Fibroblast of upper back skin (primary cell): ENCODE data around the gene LDLRAD4.

Experiments used
- DNase-seq: peaks from one replicate; pipeline ENCODE4 v3.0.0-alpha.2; 2013

Gene LDLRAD4

DNA sequence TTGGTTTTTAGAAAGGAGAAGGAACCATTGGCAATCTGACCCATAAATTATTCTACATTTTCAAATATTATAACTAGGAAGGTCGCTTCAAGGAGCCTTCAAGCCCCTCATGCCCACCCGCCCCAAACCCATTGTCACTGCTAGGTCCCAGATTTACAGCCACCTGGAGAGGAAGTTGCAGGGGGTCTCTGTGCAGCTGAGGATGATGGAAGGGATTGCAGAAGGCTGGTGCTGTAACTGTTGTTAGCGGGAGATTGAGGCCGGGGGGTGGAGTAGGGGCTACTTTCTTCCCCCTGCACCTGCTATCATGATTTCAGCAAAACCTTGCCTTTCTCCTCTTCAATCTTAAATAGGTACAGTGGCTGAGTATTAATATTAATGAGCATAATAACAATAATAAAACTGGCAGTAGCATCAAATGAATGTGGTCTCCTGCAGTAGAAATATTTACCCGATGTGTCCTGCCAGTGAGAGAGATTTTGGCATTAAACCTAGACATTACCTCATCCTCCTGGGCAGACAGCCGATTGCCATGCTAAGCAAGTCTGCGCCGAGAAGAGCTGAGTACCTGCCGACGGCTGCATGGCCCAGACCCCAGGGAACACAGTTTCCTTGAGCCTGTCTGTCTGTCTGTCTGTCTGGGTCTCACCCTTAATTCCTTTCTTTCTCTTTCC, 282.4 kb downstream of the LDLRAD4 start:
- peak; percentile 86 for DNase-seq

- no peak for DNase-seq
These were observed 283.0 kb downstream of the LDLRAD4 start for GRCh38 chr18:13501543-13501887.

DNA sequence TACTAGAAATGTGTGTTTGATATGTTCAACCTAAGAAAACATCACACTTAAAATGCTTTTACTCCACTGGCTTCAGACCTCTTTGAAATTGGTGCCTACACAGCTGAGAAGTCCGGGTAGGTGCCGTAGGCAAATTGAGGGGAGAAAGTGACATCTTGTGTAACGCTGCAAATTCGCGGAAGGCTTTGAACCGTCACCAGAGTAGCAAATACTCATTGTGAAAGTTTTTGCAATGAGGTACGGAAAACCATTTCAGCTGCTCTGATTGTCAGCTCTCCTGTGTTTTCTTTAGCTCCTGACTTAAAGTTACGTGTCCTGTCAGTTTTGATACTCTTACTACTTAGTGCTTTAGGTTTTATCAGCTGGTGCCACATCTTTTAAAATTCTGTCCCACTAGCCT, 283.3 kb downstream of the LDLRAD4 start:
- DNase-seq = no peak

GRCh38 chr18:13502585-13502984, 284.0 kb downstream of the LDLRAD4 start:
- no peak for DNase-seq

- no peak for DNase-seq
These were observed 285.3 kb downstream of the LDLRAD4 start for GRCh38 chr18:13503836-13504235.

DNA sequence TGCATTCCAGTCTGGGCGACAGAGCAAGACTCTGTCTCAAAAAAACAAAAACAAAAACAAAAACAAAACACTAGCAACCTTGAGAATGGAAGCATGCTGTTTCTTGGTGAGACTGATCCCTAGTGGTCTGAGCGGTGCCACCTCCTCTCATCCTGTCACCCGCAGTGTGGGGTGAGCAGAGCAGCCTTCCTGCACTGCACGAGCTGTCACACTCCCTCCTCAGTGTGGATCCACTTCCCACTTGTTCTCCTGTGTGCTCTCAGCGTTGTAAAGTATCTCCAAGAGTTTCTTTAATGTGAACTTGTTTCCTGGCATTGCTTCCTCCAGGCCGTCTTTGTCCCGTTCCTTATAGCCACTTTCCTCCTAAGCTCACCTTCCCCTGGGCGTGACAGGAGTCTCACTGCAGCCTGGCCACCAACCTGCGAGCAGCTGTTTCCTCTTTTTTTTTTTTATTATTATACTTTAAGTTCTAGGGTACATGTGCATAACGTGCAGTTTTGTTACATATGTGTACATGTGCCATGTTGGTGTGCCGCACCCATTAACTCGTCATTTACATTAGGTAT, 287.3 kb downstream of the LDLRAD4 start:
- no peak for DNase-seq

DNA sequence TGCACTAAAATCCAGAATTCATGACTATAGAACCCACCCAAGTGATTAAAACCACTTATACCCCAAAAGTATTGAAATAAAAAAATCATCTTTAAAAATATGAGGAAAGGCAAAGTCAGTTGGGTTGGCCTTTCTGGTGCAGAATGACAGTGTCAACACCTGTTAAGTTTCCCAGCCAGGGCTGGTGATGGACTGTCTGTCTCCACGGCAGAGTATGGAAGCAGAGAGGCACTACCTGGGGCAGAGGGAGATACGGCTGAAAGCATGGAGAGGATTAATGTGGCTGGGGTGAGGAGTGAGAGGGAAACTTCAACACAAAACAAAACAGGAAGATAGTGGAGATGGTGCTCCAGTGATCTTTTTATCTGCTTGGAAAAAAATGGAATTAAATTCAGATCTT, 292.0 kb downstream of the LDLRAD4 start:
- no peak for DNase-seq

DNA sequence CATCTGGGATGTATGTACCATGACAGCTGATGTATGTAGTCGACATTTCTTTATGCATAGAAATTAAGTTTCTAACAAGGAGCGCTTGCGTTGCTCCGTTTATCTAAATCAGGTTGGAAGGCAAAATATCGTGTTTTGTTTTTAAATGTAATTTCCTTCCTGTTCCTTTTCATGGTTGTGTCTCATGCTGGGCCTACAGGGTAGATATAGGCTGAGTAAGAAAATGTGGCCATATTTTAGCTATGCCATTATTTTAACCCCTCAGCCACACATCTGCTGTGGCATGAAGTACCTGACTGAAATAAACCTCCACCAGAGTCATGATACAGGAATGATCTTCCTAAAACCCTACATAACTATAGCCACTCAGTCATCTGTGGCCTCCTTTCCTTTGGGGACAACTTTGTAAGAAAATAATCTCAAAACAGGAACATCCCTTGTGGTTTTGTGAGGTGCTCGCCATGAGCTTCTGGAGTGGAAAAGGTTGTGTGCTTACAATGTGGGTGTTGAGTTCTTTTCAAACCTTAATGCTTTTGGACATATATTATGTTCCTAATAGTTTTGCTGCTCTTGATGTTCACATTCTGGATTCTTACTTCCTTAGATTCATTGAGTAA, 293.5 kb downstream of the LDLRAD4 start:
- no peak for DNase-seq

DNA sequence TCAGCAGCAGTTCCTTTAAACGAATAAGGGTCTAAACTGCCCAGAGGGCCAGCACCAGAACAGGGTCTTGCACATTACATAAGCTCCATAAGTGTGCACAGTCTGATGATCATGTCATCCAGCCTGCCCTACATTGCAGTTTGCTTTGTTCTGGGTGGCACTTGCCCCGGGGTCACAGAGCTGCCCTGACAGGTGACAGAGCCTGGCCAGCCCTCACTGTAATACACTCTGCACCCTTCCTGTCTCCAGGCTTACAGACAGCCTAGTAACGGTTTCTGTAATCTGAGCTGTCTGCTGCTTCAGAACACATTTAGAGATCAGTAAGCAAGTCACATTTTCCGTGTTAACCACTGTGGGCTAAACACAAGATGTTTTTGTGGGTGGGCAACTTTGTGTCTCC, 294.5 kb downstream of the LDLRAD4 start:
- no peak for DNase-seq

DNA sequence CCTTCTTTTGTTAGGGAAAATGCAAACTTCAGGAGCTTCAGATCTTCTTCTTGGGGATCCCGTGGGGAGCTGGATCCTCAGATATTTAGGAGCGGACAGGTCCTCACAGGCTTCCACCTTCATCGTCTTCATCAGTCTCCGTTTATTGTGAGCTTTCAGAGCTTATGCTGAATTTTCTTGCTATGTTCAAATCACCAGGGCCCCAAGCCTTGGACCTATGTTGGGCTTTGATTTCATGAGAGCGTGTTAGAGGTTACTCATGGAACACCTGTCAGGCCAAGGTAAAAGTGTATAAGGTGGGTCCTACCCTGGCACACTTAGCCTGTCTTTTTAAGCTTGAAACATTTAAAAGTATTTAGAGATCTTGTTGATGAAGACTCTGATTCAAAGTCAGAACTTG, 294.9 kb downstream of the LDLRAD4 start:
- DNase-seq = no peak

DNA sequence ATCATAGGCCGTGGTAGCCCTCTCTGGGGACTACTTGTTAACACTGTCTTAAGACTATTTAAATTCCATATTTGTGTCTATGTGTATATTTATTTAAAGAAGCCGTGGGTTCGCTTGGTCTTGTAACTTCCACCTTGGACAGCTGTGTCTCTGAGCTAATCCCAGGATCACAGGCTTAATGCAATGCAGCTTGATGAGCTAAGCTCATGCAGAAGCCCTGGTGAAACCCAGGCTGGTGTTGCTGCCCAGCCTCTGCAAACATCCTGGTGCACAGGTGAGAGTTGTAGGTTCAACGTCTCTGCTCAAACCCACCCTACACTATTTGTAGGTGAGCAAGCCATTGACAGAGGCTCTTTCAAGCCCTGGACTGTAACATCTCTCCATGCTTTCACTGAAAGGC, 296.0 kb downstream of the LDLRAD4 start:
- DNase-seq = no peak

- no peak for DNase-seq
These were observed 298.3 kb downstream of the LDLRAD4 start for GRCh38 chr18:13516855-13517254.

DNA sequence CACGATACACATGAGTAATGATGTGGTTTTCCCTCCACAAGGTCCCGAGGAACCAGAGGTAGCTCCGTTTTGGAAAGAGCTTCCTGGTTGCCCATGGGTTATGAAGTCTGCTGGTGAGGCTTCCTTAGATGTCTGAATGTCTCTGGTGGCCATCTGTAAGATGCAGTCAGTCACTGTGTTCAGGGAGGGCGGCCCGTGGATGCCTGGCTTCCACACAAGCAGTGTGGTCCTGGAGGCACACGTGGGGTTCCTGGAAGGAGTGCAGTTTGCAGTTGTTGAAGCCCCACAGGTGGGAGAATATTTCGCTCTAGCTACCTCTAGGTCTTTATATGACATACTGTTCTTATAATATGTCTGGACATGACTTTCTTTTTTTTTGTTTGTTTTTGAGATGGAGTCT, 298.8 kb downstream of the LDLRAD4 start:
- DNase-seq = no peak

- DNase-seq = no peak
These were observed 299.8 kb downstream of the LDLRAD4 start for GRCh38 chr18:13518382-13518781.

- no peak for DNase-seq
These were observed 301.7 kb downstream of the LDLRAD4 start for GRCh38 chr18:13520306-13520705.

DNA sequence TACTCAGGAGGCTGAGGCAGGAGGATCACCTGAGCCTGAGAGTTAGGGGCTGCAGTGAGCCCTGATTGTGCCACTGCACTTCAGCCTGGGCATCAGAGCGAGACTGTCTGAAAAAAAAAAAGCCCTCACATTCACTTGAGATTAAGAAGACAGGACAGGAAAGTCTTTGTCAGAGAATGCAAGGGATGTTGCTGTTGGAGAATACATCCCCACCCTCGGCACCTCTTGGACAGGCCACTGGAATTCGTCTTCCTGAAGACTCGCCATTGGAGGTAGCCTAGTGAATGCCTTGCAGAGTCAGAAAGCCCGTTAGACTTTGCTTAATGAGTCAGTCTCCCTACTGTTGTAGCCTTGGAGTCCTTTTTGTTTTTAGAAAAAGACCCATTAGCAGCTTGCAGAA, 302.2 kb downstream of the LDLRAD4 start:
- no peak for DNase-seq

DNA sequence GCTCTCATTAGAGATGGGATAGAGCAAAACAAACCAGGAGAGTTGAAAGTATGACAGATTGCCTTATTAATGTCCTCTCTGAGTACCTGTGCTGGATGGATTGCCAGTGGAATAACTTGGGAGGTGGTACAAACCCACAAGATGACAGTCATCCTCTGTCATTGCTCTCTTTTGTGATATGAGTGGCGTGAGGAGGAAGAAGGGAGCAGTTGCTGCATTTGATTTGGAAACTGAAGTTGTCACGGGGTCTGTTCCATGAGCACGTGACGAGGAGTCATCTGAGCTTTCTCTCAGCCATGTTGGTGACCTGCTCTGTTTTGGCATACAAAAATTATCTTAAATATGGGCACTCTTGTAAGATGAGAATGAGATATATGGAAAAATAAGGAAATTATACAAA, 302.9 kb downstream of the LDLRAD4 start:
- no peak for DNase-seq

GRCh38 chr18:13522256-13522655, 303.7 kb downstream of the LDLRAD4 start:
- no peak for DNase-seq

DNA sequence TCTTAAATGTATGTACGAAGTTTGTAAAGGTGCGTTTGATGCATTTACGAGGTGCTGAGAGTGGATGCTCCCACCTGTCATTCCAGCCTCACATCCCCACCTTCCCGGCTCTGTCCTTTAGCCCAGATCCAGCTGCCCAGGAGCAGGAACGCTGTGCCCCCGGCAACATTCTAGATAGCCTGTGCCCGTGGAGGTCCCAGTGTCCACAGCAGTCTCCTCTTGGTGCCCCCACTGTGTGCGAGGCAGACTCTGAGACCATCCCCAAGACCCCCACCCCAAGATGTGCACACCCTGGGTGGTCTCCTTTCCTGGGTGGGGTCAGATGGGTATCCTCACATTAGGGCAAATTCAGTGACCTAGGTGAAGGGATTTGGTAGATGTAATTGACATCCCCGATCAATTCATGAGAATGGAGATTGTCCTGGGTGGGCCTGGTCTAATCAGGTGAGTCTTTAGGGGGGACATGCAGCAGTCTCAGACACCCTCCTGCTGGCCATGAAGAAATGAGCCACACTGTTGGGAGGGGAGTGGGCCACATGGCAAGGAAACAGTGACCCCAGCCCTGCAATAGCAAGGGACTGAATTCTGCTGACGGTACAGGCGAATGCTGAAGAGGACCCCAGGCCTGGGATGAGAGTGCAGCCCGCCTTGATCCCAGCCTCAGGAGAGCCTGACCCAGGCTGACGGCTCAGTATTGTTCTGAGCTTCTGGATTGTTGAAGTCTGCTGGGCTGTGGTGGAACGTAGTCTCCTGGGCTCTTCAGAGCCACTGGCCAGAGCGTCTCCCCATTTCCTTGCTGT, 304.5 kb downstream of the LDLRAD4 start:
- DNase-seq = no peak

GRCh38 chr18:13524054-13524453, 305.5 kb downstream of the LDLRAD4 start:
- no peak for DNase-seq

- no peak for DNase-seq
These were observed 306.3 kb downstream of the LDLRAD4 start for GRCh38 chr18:13524811-13525210.

GRCh38 chr18:13525381-13526029, 306.9 kb downstream of the LDLRAD4 start:
- DNase-seq = no peak

DNA sequence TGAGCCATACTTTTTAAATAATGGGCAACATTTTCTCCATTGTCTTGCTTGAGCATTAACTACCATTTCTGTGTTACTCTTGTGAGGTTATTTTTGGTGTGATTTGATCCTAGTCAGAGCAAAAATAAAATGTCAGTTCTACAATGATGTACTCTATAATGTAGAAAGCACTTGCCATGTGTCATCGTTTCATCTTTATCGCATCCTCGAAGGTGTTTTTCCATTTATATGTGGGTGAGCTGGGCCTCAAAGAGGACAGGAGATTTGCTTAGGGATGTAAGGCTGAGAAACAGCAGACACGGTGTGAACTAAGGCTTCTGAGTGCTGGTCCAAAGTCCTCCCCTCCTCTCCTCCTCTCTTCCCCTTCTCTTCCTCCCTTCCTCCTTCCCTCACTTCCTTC, 308.0 kb downstream of the LDLRAD4 start:
- no peak for DNase-seq
